IMR-90 (cell line): ENCODE results near the gene NCAPH2. TPM values are rescaled to one million over a fixed set of nuclear protein-coding genes. Genes with fewer than 3 reads are reported as not detected.

Experiments used
- CTCF ChIP-seq: conservative IDR thresholded peaks from 2 replicates; pipeline ENCODE4 v1.5.1; 2012; ENCODE audit warnings: mild to moderate bottlenecking, low read depth, low read length, improper control_type of control experiment
- NFE2L2 ChIP-seq: fragments of 150-350 bp; IDR thresholded peaks from 2 replicates; pipeline ENCODE4 v1.6.1; 2016; ENCODE audit warnings: low read depth, mild to moderate bottlenecking, low read length
- POLR2A ChIP-seq: IDR thresholded peaks from 2 replicates; pipeline ENCODE4 v1.6.1; 2012; ENCODE audit warnings: mild to moderate bottlenecking, low read depth, low read length
- RAD21 ChIP-seq: IDR thresholded peaks from 2 replicates; pipeline ENCODE4 v1.6.1; 2012; ENCODE audit warnings: low read length, improper control_type of control experiment
- polyA plus RNA-seq, 3 experiments: library from polyadenylated mRNA; depleted of rRNA; stranded (reverse); fragments of >200 nt; gene quantifications; 2 replicates each; pipeline ENCODE4 v1.2.3, GENCODE V29; 2012; ENCODE audit warnings: low replicate concordance in 1 of 3
- total RNA-seq: library from RNA; depleted of rRNA; stranded (reverse); fragments of >200 nt; gene quantifications from 2 replicates; pipeline ENCODE4 v1.2.3, GENCODE V29; 2012

NCAPH2 gene
- total and polyA plus RNA-seq, 2 of the 4 experiments (the other 2 are of a cell fraction) = 30.2 to 38.5 TPM

- TF ChIP-seq CTCF (no peak), NFE2L2 (no peak), POLR2A (peak; percentile 57), RAD21 (no peak)
These were observed at the start of gene NCAPH2 (continued) for GRCh38 chr22:50507991-50508884.
